ENCODE measurements around the gene S100A16. TPM values are rescaled to one million over a fixed set of nuclear protein-coding genes. Genes with fewer than 3 reads are reported as not detected.
"Not testable (repeated sequence)": the region's sequence is repeated elsewhere in the genome, so short reads cannot be mapped to it uniquely, and the experiment has no call there.

S100A16 gene
- total RNA-seq, 3 donors from 2014 or later = 52.0 to 154 (median 102) TPM

DNA sequence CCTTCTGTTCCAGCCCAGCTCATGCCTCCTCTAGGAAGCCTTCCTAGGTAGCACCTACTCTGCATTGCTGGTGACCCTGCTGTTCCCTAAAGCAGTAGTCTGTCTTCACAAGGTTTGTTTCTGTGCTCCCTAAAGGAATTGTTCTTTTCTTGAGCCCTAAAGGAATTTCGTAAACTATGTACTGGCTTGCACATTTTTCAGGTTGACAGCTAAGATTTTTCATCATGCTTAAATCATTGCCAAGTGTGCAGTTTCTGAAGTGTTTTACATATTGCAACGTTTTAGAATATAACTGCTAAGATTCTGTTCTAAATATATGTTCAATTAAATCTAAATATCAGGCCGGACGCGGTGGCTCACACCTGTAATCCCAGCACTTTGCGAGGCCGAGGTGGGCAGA is 13.1 kb downstream of the S100A16 start:
- TF ChIP-seq, protein P1, sequence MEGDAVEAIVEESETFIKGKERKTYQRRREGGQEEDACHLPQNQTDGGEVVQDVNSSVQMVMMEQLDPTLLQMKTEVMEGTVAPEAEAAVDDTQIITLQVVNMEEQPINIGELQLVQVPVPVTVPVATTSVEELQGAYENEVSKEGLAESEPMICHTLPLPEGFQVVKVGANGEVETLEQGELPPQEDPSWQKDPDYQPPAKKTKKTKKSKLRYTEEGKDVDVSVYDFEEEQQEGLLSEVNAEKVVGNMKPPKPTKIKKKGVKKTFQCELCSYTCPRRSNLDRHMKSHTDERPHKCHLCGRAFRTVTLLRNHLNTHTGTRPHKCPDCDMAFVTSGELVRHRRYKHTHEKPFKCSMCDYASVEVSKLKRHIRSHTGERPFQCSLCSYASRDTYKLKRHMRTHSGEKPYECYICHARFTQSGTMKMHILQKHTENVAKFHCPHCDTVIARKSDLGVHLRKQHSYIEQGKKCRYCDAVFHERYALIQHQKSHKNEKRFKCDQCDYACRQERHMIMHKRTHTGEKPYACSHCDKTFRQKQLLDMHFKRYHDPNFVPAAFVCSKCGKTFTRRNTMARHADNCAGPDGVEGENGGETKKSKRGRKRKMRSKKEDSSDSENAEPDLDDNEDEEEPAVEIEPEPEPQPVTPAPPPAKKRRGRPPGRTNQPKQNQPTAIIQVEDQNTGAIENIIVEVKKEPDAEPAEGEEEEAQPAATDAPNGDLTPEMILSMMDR (IDR thresholded peaks at IDR 0.05) = no peak
- TF ChIP-seq POLR2AphosphoS5 (IDR thresholded peaks at IDR 0.05) (no peak), POLR2A (IDR thresholded peaks at IDR 0.05) (no peak)
- DNase-seq (ENCODE audit: low spot score in 2 of 2) = no peak

DNA sequence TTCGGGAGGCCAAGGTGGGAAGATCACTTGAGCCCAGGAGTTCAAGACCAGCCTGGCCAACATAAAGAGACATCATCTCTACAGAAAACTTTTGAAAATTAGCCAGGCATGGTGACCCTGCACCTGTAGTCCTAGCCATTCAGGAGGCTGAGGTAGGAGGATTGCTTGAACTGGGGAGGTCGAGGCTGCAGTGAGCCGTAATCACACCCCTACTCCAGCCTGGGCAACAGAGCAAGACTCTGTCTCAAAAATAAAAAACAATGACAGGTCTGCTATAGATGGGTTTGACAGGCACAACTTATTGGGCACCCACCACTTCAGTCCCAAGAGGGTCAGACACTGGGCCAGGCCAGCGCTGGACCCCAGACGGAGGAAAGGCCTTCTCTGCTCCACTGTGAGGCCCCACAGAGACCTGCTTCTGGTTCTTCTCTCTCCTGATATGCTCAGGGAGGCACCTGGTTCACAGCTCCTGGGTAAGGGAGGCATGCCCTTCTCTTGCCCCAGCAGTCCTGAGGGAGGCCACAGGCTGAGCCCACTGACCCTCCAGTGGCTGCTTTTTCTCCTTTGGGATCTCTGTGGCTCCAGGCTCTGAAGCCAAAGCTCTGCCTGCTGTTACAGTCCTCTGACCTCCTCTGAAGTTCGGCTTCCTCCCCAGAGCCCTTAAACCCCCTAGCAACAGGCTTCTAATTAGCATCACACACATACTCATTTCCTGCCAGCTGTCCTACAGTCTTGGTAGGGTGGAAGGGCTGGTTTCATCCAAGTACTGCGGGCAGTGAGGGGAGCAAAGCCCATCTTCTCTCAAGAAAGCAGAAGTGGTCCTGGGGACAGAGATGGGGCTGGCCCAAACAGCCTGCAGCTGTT is 14.4 kb downstream of the S100A16 start:
- H3K4me1 ChIP-seq = no peaks in the 10 kb centered on the region
- no peak overlapping the region for H3K4me3 ChIP-seq
- intact Hi-C loops (cut with DNase I; ENCODE audit: low total_unique reads) = no loop called here
- no peak overlapping the region for H3K27ac ChIP-seq
- no peak for DNase-seq (ENCODE audit: low spot score in 2 of 2)
- no peaks in the 10 kb centered on the region for H3K9me3 ChIP-seq
- H3K27me3 ChIP-seq = no peaks in the 10 kb centered on the region
- TF ChIP-seq, protein P1 (IDR thresholded peaks at IDR 0.05) = no peak
- TF ChIP-seq POLR2A (IDR thresholded peaks at IDR 0.05) = no peak
- TF ChIP-seq POLR2AphosphoS5 (IDR thresholded peaks at IDR 0.05) = no peak
- no peaks in the 10 kb centered on the region for H3K36me3 ChIP-seq

More for the DNA sequence above, 13.1 kb downstream of the S100A16 start:
- H3K27me3 ChIP-seq = no peaks in the 10 kb centered on the region
- H3K27ac ChIP-seq = no peak overlapping the region
- no peaks in the 10 kb centered on the region for H3K36me3 ChIP-seq
- intact Hi-C loops (cut with DNase I; ENCODE audit: low total_unique reads) = no loop called here
- no peaks in the 10 kb centered on the region for H3K4me1 ChIP-seq
- no peaks in the 10 kb centered on the region for H3K9me3 ChIP-seq
- H3K4me3 ChIP-seq = no peak overlapping the region

DNA sequence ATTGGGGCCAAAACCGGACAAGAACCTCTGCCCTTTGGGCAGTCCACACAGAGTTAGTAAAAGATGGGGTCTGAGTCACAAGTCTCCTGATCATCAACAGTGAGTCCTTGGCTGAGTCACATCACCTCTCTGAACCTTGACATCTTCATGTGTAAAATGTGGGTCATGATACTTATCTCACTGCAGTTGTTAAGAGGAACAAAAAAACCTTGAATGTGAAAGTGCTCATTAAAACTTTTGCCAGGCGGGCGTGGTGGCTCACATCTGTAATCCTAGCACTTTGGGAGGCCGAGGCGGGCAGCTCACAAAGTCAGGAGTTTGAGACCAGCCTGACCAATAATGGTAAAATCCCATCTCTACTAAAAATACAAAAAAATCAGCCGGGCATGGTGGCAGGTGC is 15.7 kb downstream of the S100A16 start:
- no peak overlapping the region for H3K4me3 ChIP-seq
- H3K27me3 ChIP-seq = no peaks in the 10 kb centered on the region
- TF ChIP-seq POLR2A (IDR thresholded peaks at IDR 0.05) = no peak
- no peak for TF ChIP-seq POLR2AphosphoS5 (IDR thresholded peaks at IDR 0.05)
- TF ChIP-seq, protein P1 (IDR thresholded peaks at IDR 0.05) = no peak
- H3K36me3 ChIP-seq = no peaks in the 10 kb centered on the region
- H3K27ac ChIP-seq = no peak overlapping the region
- DNase-seq (ENCODE audit: low spot score in 2 of 2) = no peak
- intact Hi-C loops (cut with DNase I; ENCODE audit: low total_unique reads) = no loop called here
- H3K9me3 ChIP-seq = no peaks in the 10 kb centered on the region
- H3K4me1 ChIP-seq = no peaks in the 10 kb centered on the region

DNA sequence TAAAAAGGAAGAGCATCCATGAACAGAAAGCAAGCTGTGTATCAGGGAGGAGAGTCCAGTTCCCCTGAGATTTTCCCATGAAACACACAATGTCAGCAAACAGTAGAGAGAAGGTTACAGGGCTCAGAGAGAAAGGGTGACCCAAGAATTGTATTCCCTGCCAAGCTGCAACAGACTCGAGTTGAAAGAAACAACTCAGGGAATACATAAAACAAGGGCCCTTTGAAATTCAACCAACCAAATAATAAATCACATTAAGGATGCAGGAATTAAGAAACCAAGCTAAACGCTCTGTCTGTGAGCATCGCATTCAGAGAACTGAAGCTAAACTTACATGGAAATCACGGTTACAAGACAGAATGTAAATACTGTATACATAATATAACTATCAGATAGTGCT is 20.2 kb downstream of the S100A16 start:
- H3K4me3 ChIP-seq = no peak overlapping the region
- no peaks in the 10 kb centered on the region for H3K27me3 ChIP-seq

DNA sequence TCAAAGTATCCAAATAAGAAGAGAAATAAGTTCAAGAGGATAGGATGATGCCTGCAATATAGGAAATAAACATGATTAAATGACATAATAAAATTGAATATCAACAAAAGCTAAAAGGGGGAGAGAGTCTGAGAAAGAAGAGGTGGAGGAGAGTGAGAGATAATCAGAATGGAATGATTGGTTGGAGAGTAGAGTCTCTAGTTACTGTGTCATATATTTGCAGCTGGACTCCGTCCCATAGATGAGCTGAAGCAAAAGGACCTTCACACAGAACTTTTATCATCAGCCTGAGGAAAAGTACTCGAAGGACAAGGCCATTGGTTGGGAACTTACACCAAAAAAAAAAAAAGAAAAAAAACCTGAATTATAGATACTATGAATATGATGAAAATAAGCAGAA is 24.5 kb downstream of the S100A16 start:
- TF ChIP-seq, protein P1 (IDR thresholded peaks at IDR 0.05) = no peak
- TF ChIP-seq POLR2A (IDR thresholded peaks at IDR 0.05) (no peak), POLR2AphosphoS5 (IDR thresholded peaks at IDR 0.05) (no peak)
- DNase-seq (ENCODE audit: low spot score in 2 of 2) = no peak
- H3K27me3 ChIP-seq = no peaks in the 10 kb centered on the region
- no peaks in the 10 kb centered on the region for H3K36me3 ChIP-seq
- H3K27ac ChIP-seq = no peak overlapping the region
- no peaks in the 10 kb centered on the region for H3K4me1 ChIP-seq
- no peaks in the 10 kb centered on the region for H3K9me3 ChIP-seq
- intact Hi-C loops (cut with DNase I; ENCODE audit: low total_unique reads) = no loop called here
- H3K4me3 ChIP-seq = no peak overlapping the region

More for the DNA sequence above, 20.2 kb downstream of the S100A16 start:
- intact Hi-C loops (cut with DNase I; ENCODE audit: low total_unique reads) = no loop called here
- TF ChIP-seq, protein P1 (IDR thresholded peaks at IDR 0.05) = no peak
- TF ChIP-seq POLR2AphosphoS5 (IDR thresholded peaks at IDR 0.05) = no peak
- Histone ChIP-seq H3K9me3 (no peaks in the 10 kb centered on the region), H3K27ac (no peak overlapping the region), H3K36me3 (no peaks in the 10 kb centered on the region), H3K4me1 (no peaks in the 10 kb centered on the region)
- no peak for DNase-seq (ENCODE audit: low spot score in 2 of 2)

DNA sequence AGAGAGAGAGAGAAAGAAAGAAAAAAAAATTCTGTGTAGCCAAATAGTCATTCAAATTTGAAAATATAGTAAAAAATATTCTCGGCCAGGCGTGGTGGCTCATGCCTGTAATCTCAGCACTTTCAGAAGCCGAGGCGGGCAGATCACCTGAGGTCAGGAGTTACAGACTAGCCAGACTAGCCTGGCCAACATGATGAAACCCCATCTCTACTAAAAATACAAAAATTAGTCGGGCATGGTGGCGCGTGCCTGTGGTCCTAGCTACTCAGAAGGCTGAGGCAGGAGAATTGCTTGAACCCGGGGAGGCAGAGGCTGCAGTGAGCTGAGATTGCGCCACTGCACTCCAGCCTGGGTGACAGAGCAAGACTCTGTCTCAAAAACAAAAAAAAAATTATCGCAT is 24.9 kb downstream of the S100A16 start:
- H3K9me3 ChIP-seq; H3K4me1 ChIP-seq; H3K4me3 ChIP-seq; H3K36me3 ChIP-seq; H3K27ac ChIP-seq; H3K27me3 ChIP-seq; intact Hi-C loops (cut with DNase I; ENCODE audit: low total_unique reads); DNase-seq (ENCODE audit: low spot score in 2 of 2): not testable (repeated sequence)
